Measurements from ENCODE around the gene MRNIP.
"Not testable (repeated sequence)": the region's sequence is repeated elsewhere in the genome, so short reads cannot be mapped to it uniquely, and the experiment has no call there.

Gene MRNIP

DNA sequence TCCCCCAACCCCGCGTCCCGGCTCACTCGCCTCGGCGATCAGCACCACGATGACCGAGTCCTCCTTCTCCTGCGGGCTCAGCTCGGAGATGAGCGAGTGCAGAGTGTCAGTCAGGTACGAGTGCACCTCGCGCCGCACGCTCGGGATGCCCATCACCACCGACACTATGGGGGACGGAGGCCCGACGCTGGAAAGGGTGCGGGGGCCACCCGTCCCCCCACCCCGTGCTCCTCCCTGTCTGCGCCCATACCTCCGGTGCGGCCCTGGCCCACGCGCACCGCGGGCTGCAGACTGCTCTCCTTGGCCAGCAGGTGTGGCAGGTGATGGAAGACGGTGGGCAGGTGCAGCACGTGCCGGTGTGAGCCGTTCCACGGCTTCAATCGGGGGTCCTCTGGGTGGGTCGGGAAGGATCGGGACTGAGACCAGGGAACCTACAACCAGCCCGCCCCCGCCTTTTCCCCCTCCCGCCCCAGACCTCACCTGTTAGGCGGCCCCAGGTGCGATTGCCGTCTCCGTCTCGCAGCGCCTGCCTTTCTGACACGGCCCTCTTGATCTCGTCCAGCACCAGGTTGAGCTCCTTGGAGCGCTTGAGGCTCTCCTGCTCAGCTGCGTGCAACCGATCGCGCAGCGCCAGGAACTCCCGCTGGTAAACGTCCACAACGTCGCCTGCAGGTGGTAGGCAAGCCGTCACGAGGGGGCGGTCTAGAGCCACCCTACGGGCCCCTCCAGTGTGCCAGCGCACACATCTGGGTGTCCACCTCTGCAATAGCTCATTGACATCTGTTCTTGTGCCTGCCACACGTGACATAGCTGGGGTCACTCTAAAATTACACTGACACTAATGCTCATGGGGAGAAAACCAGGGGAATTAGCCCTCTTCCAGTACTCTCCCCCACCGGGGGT is 57.1 kb downstream of the MRNIP start:
- DNase-seq: no peak

GRCh38 chr5:179800696-179801201 is 57.9 kb downstream of the MRNIP start:
- DNase-seq: no peak

GRCh38 chr5:179800071-179800695 is 58.4 kb downstream of the MRNIP start:
- DNase-seq: no peak

GRCh38 chr5:179799644-179799973 is 59.0 kb downstream of the MRNIP start:
- no peak for DNase-seq

DNA sequence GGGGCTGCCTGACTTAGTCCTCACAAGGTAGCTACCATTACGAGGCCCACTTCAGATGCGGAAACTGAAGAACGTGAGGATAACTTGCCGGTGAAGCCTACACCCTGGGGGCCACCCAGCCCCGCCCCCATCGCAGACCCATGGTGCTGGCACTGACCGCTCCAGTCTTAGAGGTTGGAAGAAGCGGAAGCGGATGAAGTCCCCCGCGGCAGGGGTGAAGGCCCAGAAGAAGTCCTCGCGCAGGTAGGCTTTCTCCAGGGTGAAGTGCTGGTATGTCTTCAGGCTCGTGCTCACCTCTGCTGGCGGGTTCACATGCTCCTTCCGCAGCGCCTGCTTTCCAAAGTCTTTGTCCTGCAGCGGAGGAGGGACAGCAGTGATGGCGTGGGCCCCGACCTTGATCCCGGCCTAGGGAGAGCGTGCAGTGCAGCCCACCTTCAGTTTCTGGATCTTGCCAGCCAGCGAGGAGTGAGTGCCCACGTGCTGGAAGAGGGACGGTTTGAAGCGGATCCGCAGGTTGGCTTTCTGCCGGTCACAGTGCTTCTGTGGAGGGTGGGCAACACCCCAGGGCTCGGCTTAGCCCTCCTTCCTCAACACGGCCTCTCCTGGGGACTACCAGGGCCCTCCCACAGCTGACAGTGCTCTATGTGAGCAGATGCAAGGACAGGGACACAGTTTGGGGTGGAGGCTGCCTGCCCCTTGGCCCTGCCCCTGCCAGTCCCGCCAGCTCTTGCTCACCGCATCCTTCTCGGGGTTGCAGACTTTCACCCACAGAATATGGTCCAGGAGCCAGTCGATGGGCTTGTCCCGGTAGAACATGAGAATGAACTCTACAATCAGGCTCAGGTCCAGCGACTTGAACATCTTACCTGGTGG is 59.6 kb downstream of the MRNIP start:
- no peak for DNase-seq

DNA sequence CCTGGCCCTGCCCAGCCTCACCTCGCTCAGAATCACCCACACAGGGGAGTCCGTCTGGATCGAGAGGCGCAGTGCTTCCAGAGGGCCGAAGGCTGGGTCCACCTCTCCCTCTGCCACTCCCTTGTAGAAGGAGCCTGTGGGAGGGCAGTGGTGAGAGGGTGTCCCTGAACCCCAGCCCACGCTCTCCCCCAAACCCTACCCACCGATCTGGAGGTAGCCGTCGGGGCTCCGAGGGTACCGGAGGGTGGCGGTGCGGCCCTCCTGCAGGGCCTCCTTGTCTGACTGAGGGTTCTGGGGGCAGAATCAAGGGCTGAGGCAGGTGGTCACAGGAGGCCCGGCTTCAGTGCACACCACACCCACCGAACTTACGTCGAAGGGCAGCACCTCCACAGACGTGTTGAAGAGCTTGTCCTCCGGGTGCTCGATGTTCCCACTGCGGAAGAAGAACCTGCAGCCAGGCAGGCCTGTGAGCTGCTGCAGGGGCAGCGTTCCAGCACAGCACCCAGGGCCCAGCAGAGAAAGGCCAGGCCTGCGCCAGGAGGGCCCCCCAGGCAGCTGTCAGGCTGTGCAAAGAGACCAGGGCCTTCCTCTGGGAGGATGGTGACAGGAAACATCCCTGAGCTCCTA is 60.4 kb downstream of the MRNIP start:
- no peak for DNase-seq

DNA sequence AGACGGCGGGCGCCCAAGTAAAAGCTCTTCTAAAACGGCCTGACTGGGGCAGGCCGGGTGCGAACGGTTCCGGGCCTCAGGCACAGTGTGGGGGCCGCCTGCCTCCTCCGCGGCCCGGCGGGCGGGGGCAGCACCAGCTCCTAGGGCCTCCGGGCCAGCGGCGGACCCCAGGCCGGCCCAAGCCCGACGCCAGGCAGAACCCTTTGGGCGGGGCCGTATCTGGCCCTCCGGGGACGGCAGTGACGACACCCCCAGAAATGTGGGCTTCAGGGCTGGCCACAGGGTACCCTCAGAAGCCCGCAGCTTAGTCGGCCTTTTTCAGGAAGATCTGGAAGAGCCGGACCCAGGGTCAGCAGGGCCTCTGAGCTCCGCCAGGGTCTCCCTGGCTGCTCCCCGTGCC is 60.9 kb downstream of the MRNIP start:
- DNase-seq: no peak

GRCh38 chr5:179796877-179797608 is 61.6 kb downstream of the MRNIP start:
- no peak for DNase-seq

DNA sequence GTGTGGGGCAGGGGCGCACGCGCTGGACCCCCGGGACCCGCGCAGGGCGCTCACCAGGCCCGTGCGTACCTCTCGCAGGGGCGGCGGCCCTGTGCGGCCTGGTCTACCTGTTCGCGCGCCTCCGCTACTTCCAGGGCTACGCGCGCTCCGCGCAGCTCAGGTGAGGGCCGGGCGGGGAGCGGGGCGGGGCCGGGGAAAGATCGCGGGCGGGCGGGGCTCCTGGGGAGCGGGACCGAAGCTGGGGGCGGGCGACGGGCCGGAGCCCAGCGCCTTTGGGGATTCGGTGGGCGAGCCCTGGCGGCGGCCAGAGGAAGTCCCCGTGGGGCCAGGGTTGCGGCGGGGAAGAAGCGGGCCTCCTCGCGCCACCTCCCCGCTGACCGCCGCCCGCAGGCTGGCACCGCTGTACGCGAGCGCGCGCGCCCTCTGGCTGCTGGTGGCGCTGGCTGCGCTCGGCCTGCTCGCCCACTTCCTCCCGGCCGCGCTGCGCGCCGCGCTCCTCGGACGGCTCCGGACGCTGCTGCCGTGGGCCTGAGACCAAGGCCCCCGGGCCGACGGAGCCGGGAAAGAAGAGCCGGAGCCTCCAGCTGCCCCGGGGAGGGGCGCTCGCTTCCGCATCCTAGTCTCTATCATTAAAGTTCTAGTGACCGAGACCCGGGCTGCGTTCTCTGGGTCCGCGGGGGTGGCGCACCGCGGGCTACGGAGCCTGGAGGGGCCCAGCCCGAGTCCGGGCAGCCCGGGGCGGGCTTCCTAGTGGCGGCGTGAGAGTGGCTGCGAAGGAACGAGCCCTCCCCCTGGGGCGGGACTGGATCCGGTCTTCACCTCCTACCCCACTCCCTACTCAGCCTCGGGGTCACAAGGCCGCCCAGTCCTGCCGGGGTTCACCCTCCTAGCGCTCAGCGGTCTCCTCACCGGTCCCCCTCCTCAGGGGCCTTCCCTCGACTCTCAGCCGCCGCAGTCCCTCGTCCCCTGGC is 62.5 kb downstream of the MRNIP start:
- no peak for DNase-seq

GRCh38 chr5:179795049-179795862 is 63.4 kb downstream of the MRNIP start:
- no peak for DNase-seq

GRCh38 chr5:179794575-179794974 is 64.0 kb downstream of the MRNIP start:
- DNase-seq: no peak

DNA sequence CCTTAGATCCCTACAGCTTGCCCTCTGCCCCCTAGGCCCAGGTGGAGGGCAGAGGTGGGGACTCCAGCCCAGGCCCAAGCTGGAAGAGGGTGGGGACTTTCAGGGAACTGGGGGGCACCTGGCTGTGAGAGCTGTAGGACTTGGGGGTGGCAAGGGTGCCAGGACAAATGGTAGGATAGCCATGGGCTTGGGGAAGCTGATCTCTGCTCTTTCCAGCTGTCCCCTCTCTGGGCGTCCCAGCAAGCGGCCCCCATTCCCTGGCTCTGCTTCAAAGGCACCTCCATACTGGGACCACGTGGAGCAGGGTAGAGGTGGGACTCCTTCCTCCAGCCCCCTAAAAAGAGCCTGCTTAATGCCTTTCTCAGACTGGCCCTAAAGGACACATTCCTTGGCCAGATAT is 64.4 kb downstream of the MRNIP start:
- DNase-seq: no peak

- no peak for DNase-seq
These were observed 65.0 kb downstream of the MRNIP start, which contains the start of gene LTC4S for GRCh38 chr5:179793468-179794139. Gene LTC4S (plus strand): TSS chr5:179793986. CDS start chr5:179794081, 95 bp downstream.

- no peak for DNase-seq
These were observed 65.8 kb downstream of the MRNIP start for GRCh38 chr5:179792612-179793467.

DNA sequence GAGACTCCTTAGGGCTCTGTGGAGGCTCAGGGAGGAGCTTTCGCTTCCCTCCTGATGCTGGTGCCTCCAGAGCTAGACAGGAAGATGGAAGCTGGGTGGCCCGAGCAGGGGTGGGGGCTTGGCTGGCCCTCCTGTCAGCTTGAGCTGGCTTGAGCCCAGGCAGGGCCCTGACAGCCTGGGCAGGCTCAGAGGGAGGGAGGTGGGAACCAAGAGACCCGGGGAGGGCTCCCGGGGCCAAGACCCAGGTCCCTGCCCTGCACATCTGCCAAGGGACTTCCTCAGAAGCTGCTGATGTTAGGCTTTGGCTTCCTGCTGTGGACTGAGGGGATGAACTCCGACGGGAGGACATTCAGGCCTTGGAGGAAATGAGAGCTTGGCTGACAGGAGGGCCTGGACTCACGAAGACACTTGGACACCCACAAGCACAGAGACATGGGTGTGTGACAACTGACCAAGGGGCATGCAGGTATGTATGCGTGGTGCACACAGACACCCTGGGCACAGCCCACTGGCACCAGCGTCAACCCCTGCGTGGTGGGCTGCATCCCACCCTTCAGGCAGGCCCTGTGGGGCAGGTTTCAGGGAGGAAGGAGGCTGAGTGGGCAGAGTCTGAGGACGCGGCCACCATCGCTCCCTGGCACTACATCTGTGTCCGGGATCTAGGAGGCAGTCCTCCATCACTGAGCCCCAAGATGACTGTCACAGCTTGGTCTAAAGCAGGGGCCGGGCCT is 66.6 kb downstream of the MRNIP start:
- no peak for DNase-seq

DNA sequence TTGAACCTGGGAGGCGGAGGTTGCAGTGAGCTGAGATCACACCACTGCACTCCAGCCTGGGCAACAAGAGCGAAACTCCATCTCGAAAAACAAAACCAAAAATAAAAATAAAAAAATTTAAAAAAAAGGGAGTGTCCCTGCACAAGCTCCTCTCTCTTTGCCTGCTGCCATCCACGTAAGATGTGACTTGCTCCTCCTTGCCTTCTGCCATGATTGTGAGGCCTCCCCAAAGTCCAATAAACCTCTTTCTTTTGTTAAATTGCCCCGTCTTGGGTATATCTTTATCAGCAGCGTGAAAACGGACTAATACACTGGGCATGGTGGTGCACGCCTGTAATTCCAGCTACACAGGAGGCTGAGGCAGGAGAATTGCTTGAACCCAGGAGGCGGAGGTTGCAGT is 69.3 kb downstream of the MRNIP start:
- not testable (repeated sequence) for DNase-seq

DNA sequence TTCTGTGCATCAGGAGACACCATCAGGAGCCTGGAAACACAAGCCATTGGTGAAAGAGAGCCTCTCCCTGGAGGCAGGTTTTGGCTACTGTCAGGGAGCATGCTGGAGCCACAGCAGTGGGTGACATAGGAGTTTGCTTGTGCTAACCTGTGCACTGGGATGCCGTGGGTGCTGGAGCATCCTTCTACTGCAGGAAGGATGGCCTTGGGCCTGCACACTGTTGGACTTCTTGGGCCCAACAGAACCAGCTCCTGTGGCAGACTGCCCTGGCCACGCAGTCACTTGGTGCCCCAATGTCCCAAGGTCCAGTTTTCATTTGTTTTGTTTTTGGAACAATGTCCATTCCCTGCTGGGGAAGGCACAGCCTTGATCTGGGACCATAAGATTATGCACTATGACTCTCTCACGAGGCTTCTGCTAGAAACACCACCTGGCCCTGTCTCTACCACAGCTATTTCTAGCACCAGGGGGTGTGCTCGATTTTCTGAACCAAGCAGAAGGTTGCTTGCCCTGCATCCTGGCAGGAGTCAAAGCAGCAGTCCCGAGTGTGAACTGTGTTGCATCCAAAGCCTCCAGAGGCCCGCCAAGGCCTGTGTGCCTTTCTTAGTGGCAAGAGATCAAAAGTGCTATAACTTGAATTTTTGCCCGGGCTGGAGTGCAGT is 70.3 kb downstream of the MRNIP start:
- DNase-seq: no peak
